ENCODE data around the gene CYP1B1.

CYP1B1 gene

DNA sequence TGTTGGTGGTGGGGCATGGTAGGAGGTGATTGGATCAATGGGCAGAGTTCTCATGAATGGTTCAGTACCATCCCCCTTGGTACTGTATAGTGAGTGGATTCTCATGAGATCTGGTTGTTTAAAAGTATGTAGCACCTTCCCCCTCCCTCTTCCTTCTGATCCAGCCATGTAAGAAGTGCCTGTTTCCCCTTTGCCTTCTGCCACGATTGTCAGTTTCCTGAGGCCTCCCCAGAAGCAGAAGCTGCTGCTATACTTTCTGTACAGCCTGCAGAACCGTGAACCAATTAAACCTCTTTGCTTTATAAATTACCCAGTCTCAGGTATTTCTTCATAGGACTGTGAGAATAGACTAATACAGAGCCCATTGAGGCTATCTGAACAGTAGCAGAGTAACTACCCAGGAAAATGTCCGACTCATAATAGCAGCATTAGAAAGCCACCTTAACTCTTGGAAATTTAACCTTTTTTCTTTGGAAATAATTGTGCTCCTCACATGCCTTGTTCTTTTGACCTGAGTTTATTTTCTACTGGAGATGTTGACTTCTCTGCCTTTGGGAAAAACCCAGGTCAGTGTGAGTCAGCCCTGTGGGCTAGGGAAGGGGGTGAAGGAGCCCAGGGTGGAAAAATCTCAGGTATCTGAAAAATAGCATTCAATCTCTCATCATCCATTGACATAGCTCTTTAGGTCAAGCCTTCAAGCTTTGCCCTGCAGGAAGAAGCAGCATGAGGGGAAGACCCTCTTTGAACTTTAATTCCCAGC is 18.1 kb downstream of the CYP1B1 start:
- TF ChIP-seq, protein P1, sequence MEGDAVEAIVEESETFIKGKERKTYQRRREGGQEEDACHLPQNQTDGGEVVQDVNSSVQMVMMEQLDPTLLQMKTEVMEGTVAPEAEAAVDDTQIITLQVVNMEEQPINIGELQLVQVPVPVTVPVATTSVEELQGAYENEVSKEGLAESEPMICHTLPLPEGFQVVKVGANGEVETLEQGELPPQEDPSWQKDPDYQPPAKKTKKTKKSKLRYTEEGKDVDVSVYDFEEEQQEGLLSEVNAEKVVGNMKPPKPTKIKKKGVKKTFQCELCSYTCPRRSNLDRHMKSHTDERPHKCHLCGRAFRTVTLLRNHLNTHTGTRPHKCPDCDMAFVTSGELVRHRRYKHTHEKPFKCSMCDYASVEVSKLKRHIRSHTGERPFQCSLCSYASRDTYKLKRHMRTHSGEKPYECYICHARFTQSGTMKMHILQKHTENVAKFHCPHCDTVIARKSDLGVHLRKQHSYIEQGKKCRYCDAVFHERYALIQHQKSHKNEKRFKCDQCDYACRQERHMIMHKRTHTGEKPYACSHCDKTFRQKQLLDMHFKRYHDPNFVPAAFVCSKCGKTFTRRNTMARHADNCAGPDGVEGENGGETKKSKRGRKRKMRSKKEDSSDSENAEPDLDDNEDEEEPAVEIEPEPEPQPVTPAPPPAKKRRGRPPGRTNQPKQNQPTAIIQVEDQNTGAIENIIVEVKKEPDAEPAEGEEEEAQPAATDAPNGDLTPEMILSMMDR (IDR thresholded peaks at IDR 0.05; ENCODE audit: borderline replicate concordance, insufficient read depth, low read depth, low read length), result no peak
- H3K4me3 ChIP-seq (ENCODE audit: low read depth, low read length), result no peak overlapping the region

- TF ChIP-seq, protein P1 (IDR thresholded peaks at IDR 0.05; ENCODE audit: borderline replicate concordance, insufficient read depth, low read depth, low read length), result no peak
- no peak overlapping the region for H3K4me3 ChIP-seq (ENCODE audit: low read depth, low read length)
Measured at GRCh38 chr2:38056216-38056615, 19.7 kb downstream of the CYP1B1 start.

GRCh38 chr2:38045811-38046210 is 30.1 kb downstream of the CYP1B1 start:
- TF ChIP-seq, protein P1 (IDR thresholded peaks at IDR 0.05; ENCODE audit: borderline replicate concordance, insufficient read depth, low read depth, low read length), result no peak
- H3K4me3 ChIP-seq (ENCODE audit: low read depth, low read length), result no peak overlapping the region

GRCh38 chr2:38039121-38039910 is 36.6 kb downstream of the CYP1B1 start:
- TF ChIP-seq, protein P1 (IDR thresholded peaks at IDR 0.05; ENCODE audit: borderline replicate concordance, insufficient read depth, low read depth, low read length), result no peak
- H3K4me3 ChIP-seq (ENCODE audit: low read depth, low read length), result no peak overlapping the region

GRCh38 chr2:38038682-38039081 is 37.3 kb downstream of the CYP1B1 start:
- peak overlapping the region; percentile 42 for H3K4me3 ChIP-seq (ENCODE audit: low read depth, low read length)
- TF ChIP-seq, protein P1 (IDR thresholded peaks at IDR 0.05; ENCODE audit: borderline replicate concordance, insufficient read depth, low read depth, low read length), result no peak

DNA sequence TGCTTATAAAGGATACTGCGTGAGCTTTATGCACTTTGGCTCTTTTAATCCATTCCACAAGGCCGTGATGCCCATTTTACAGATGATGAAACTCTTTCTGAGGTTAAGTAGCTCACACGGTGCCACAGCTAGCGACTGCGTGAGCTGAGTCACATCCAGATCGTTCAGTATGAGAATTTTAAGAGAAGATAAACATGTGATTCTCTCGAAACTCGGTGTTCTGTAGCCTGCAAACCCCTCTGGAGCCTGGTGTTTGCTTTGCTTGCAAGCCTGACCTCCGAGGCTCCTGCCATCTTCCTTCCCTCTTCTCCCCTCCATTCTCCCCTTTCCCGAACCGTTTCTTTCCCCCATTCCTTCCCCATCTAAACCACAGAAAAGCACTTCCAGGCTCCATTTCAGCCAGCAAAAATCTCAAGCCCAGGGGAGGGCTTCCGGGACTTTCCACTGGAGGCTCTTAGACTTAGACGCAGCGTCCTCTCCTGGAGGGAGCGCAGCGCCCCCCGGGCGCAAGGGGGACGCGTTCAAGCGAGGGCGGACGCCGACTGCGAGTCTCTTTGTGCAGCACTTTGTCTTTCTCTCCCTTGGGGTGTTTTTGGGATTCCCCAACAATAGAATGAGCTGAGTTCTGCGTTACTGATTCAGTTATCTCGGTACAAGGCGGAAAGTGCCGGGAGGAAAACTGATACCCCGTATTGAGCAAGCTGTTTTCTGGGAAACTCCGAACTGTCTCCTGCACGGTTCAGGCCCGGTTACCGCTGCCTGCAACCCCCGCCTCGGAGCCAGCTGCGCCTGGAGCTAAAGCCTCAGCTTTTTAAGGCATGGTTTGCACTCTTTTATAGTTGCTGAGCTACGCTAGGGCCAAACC is 38.0 kb downstream of the CYP1B1 start:
- peak overlapping the region; percentile 42 for H3K4me3 ChIP-seq (ENCODE audit: low read depth, low read length)
- TF ChIP-seq, protein P1 (IDR thresholded peaks at IDR 0.05; ENCODE audit: borderline replicate concordance, insufficient read depth, low read depth, low read length), result peak; percentile 60
